Measurements from ENCODE around the gene ESPNL. TPM values are rescaled to one million over a fixed set of nuclear protein-coding genes. Genes with fewer than 3 reads are reported as not detected.

The ESPNL gene
- total RNA-seq, 1 donor from 2014 or later: under 0.01 TPM

- DNase-seq (ENCODE audit: low read depth, low spot score): no peak
Observed at GRCh38 chr2:238127165-238128060, 27.3 kb downstream of the ESPNL start.

- no peak for DNase-seq (ENCODE audit: low read depth, low spot score)
Observed at GRCh38 chr2:238128061-238128440, 27.9 kb downstream of the ESPNL start.

DNA sequence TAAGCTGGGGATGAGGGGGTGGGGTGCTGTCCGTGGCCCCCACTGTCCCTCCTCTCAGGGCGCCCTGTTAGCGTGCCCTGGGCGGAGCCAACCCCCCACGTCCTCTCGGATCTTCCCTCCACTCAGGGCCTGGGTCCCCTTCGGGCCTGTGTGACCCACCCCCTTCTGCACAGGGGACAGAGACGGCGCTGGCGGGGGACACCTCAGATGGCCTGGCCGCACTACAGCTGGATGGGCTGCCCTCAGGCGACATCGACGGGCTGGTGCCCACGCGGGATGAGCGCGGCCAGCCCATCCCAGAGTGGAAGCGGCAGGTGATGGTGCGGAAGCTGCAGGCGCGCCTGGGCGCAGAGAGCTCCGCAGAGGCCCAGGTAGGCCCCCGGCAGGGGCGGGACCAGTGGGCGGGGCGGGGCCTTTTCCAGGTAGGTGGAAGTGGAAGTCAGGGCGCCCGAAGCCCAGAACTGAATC is 28.4 kb downstream of the ESPNL start:
- DNase-seq (ENCODE audit: low read depth, low spot score): no peak

DNA sequence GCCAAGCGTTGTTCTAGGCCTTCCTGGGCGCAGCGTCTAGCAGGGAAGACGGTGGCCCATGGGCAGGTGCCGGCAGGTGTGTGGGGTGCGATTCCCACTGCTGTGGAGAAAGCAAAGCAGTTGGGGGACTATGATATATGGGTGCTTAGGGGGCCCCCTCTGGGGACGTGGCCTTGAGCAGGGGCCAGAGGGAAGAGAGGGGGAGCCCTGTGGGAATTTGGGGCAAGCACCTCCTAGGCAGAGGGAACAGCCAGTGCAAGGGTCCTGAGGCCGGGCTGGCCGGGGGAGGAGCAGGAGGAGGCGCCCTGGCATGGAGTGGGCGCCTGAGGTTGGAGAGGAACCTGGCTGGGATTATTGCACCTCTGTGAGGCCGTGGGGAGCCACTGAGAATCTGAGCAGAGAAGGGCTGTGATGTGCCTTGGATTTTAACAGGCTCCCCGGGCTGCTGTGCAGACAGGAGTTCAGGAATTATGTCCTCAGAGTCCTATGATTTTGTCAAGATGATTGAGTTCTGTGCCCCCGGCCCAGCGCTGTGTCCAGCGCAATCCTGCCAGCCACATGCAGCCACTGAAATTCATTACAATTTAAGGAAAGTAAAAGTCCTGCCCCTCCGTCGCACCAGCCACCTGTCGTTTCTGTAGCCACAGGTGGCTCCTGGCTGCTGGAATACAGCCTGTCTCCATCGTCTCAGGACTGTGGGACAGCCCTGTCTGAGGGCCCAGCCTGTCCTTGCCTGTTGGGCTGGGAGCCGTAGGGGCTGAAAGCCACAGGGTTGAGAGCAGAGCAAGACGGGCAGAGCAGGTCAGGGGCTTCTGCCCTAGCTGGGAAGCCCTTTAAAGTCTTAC is 29.2 kb downstream of the ESPNL start:
- DNase-seq (ENCODE audit: low read depth, low spot score): no peak

GRCh38 chr2:238130111-238130695 is 30.1 kb downstream of the ESPNL start:
- no peak for DNase-seq (ENCODE audit: low read depth, low spot score)

DNA sequence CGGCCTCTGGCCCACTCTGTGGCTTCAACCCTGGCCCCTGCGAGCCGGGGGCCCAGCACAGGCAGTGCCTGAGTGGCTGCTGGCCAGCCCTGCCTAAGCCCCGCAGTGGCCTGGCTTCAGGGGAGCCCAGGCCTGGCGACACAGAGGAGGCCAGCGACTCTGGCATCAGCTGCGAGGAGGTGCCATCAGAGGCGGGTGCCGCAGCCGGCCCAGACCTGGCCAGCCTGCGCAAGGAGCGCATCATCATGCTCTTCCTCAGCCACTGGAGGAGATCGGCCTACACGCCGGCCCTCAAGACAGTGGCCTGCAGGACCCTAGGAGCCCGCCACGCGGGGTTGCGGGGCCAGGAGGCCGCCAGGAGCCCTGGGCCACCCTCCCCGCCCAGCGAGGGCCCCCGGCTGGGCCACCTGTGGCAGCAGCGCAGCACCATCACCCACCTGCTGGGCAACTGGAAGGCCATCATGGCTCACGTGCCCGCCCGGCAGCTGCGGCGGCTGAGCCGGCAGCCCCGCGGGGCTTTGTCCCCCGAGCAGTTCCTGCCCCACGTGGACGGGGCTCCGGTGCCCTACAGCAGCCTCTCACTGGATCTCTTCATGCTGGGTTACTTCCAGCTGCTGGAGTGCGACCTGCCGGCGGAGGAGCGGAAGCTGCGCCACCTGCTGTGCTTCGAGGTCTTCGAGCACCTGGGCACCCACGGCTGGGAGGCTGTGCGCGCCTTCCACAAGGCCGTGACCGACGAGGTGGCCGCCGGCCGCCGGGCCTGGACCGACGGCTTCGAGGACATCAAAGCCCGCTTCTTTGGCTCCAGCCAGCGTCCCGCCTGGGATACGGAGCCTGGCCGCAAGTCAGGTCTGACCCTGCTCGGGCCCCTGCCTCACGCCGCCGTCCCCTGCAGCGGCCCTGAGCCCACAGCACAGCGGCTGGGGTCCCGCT is 30.8 kb downstream of the ESPNL start:
- DNase-seq (ENCODE audit: low read depth, low spot score): no peak

GRCh38 chr2:238131761-238132462 is 31.8 kb downstream of the ESPNL start:
- no peak for DNase-seq (ENCODE audit: low read depth, low spot score)

- DNase-seq (ENCODE audit: low read depth, low spot score): no peak
Observed at GRCh38 chr2:238132463-238133450, 32.6 kb downstream of the ESPNL start.

GRCh38 chr2:238133499-238134392 is 33.6 kb downstream of the ESPNL start:
- no peak for DNase-seq (ENCODE audit: low read depth, low spot score)

DNA sequence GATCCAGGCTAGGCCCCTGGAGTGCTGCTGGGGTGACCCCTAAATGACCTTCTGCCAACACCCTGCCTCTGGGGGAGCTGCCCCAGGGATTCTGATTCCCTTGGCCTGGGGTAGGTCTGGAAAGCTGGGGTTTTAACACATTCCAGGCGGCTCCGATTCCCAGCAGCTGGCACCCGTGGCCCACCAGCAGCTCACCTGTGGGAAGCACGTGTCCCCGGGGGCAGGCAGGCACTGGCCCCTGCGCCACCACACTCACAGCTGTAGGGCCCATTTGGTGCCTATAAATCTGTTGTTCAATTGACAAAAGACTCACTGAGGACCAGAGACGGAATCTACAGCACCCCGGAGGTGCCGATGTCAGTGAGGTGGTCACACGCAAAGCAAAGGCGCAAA is 34.2 kb downstream of the ESPNL start:
- no peak for DNase-seq (ENCODE audit: low read depth, low spot score)

GRCh38 chr2:238135601-238136150 is 35.5 kb downstream of the ESPNL start:
- no peak for DNase-seq (ENCODE audit: low read depth, low spot score)

DNA sequence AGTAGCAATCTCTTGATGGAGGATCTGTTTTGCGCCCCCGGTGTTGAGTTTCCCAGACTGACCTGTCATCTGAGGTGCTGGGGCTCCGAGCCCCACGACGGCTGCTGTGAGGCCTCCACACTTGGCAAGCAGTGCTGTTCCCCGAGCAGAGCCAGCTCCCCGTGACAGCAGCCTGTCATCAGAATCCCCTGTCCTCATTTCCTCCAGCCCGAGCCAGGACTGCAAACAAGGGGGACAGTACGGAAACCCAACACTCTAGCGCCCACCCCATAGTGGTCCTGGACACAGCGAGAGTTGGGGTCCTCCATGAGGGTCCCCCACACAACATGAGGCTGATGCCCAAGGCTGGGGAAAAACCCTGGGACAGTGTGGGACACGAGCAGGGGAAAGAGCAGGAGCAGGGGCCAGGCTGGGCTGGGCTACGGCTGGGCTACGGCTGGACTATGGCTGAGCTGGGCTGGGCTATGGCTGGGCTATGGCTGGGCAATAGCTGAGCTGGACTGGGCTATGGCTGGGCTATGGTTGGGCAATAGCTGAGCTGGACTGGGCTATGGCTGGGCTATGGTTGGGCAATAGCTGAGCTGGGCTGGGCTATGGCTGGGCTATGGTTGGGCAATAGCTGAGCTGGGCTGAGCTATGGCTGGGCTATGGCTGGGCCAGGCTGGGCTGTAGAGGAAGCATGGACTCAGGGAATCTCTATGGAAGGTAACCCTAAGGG is 36.8 kb downstream of the ESPNL start:
- DNase-seq (ENCODE audit: low read depth, low spot score): no peak

GRCh38 chr2:238137885-238138284 is 37.7 kb downstream of the ESPNL start:
- DNase-seq (ENCODE audit: low read depth, low spot score): no peak

- no peak for DNase-seq (ENCODE audit: low read depth, low spot score)
Observed at GRCh38 chr2:238138331-238139195, 38.4 kb downstream of the ESPNL start, which contains the start of gene KLHL30. Gene KLHL30 (plus strand): TSS chr2:238138668. CDS start chr2:238140755, 2,087 bp downstream.

- DNase-seq (ENCODE audit: low read depth, low spot score): no peak
Observed at GRCh38 chr2:238139196-238140039, 39.3 kb downstream of the ESPNL start.
